ENCODE measurements around the gene HIBCH. TPM values are rescaled to one million over a fixed set of nuclear protein-coding genes. Genes with fewer than 3 reads are reported as not detected.

The HIBCH gene
- total and polyA plus RNA-seq, 2 donors (not counting 3 experiments of a cell fraction or from before 2014, with no cell fraction given), result 6.4 to 24.7 TPM

DNA sequence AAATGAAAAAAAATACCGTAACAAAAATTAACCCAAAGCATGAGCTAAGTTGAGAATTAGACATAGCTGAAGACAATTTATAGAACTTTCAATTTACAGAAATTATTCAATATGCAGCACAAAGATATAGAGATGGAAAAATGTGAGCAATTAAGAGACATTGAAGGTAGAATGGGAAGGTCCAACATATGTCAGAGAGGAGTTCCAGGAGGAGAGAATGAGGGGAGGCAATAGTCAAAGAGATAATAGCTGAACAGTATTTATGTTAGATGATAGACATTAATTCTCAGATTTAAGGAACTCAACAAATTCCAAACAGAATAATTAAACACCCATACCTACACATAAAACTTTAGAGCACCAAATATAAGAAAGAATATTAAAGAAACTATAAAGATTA lies 154.1 kb downstream of the HIBCH start:
- no peak overlapping the region for H3K27ac ChIP-seq (ENCODE audit: insufficient read depth, low read depth, low read length)
- no peaks in the 10 kb centered on the region for H3K9me1 ChIP-seq (replicated peaks; ENCODE audit: control insufficient read depth, extremely low read depth, insufficient read depth, low read length)
- no peaks in the 10 kb centered on the region for H4K20me1 ChIP-seq (replicated peaks; ENCODE audit: control insufficient read depth, extremely low read depth, insufficient read depth, low read length)
- dilution Hi-C loops (cut with MboI; ENCODE audit: extremely low pct_ligation_motif_present, low sequenced_read_pairs) (no loop called here), intact Hi-C loops (cut with micrococcal nuclease) (no loop called here)
- no peak overlapping the region for H2AFZ ChIP-seq (ENCODE audit: low read depth, low read length)
- DNase-seq (ENCODE audit: low read depth, low spot score) (no peak), FAIRE-seq (no peak)
- POLR2A ChIA-PET, result no interaction called here
- H3K4me3 ChIP-seq (replicated peaks in 1 of 3; ENCODE audit: insufficient read depth in 1 of 3, low read depth in 1 of 3, low read length in 3 of 3), result no peak overlapping the region
- no peak overlapping the region for H3K9ac ChIP-seq (replicated peaks; ENCODE audit: extremely low read depth, insufficient read depth, low read length)
- no TSS peak for BruUV-seq (replicated peaks)
- no peaks in the 10 kb centered on the region for H3K27me3 ChIP-seq (ENCODE audit: control insufficient read depth in 2 of 2, insufficient read depth in 2 of 2, low read length in 2 of 2)
- no peaks in the 10 kb centered on the region for H3K79me2 ChIP-seq (ENCODE audit: control insufficient read depth, insufficient read depth, low read length)
- no peak overlapping the region for H3K4me2 ChIP-seq (ENCODE audit: insufficient read depth, low read length)
- CTCF ChIA-PET, result interaction anchor here (2.2 kb wide), 1 partner anchor 9 kb away, joined by 7 read pairs; no protein-coding TSS in a partner anchor
- no peaks in the 10 kb centered on the region for H3K9me3 ChIP-seq (replicated peaks; ENCODE audit: control insufficient read depth, insufficient read depth, low read length)
- no peak for TF ChIP-seq GATA2 (IDR thresholded peaks at IDR 0.05; ENCODE audit: insufficient read depth, insufficient read length, low read depth, low read length)
- no peak for TF ChIP-seq POLR2AphosphoS5 (IDR thresholded peaks at IDR 0.05; ENCODE audit: insufficient read depth, low read depth, low read length)
- TF ChIP-seq EZH2 (IDR thresholded peaks at IDR 0.05; ENCODE audit: borderline replicate concordance, low read depth, low read length, severe bottlenecking), result no peak
- TF ChIP-seq, protein P1, sequence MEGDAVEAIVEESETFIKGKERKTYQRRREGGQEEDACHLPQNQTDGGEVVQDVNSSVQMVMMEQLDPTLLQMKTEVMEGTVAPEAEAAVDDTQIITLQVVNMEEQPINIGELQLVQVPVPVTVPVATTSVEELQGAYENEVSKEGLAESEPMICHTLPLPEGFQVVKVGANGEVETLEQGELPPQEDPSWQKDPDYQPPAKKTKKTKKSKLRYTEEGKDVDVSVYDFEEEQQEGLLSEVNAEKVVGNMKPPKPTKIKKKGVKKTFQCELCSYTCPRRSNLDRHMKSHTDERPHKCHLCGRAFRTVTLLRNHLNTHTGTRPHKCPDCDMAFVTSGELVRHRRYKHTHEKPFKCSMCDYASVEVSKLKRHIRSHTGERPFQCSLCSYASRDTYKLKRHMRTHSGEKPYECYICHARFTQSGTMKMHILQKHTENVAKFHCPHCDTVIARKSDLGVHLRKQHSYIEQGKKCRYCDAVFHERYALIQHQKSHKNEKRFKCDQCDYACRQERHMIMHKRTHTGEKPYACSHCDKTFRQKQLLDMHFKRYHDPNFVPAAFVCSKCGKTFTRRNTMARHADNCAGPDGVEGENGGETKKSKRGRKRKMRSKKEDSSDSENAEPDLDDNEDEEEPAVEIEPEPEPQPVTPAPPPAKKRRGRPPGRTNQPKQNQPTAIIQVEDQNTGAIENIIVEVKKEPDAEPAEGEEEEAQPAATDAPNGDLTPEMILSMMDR (IDR thresholded peaks at IDR 0.05; ENCODE audit: extremely low read depth in 1 of 2, insufficient read depth in 1 of 2, low read depth in 1 of 2, low read length in 2 of 2), result no peak
- TF ChIP-seq MYC (IDR thresholded peaks at IDR 0.05; ENCODE audit: low read depth, low read length), result no peak
- no peak for TF ChIP-seq POLR2A (IDR thresholded peaks at IDR 0.05; ENCODE audit: low read depth, low read length)
- TF ChIP-seq JUN (IDR thresholded peaks at IDR 0.05; ENCODE audit: borderline replicate concordance, insufficient read depth, insufficient read length, low read depth), result no peak
- no peak for TF ChIP-seq FOS (IDR thresholded peaks at IDR 0.05; ENCODE audit: borderline replicate concordance, insufficient read depth, low read length)
- TF ChIP-seq, protein P2, sequence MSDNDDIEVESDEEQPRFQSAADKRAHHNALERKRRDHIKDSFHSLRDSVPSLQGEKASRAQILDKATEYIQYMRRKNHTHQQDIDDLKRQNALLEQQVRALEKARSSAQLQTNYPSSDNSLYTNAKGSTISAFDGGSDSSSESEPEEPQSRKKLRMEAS (IDR thresholded peaks at IDR 0.05; ENCODE audit: insufficient read depth, insufficient read length), result no peak
- no peaks in the 10 kb centered on the region for H3K4me1 ChIP-seq (ENCODE audit: control insufficient read depth, extremely low read depth, insufficient read depth, low read length)
- H3K36me3 ChIP-seq (ENCODE audit: control insufficient read depth in 2 of 2, extremely low read depth in 1 of 2, insufficient read depth in 2 of 2, low read length in 2 of 2), result no peaks in the 10 kb centered on the region
